GM12891 (cell line): Measurements from ENCODE around the gene OR2D3.

ENCODE experiments used
- POLR2A ChIP-seq: IDR thresholded peaks from 2 replicates; pipeline ENCODE4 v1.6.1; 2011; ENCODE audit warnings: low read depth, low read length, control low read depth
- POLR2AphosphoS5 ChIP-seq: IDR thresholded peaks from 2 replicates; pipeline ENCODE4 v1.6.1; 2011; ENCODE audit warnings: low read depth, low read length, control low read depth
- POU2F2 ChIP-seq: IDR thresholded peaks from 2 replicates; pipeline ENCODE4 v1.6.1; 2011; ENCODE audit warnings: low read depth, mild to moderate bottlenecking, control low read depth, low read length, moderate library complexity
- SPI1 ChIP-seq: IDR thresholded peaks from 2 replicates; pipeline ENCODE4 v1.6.1; 2011; ENCODE audit warnings: low read depth, low read length, control low read depth
- TAF1 ChIP-seq: IDR thresholded peaks from 2 replicates; pipeline ENCODE4 v1.6.1; 2011; ENCODE audit warnings: low read depth, low read length, control low read depth

GRCh38 chr11:6892400-6892799 lies 28.4 kb upstream of the OR2D3 start, which contains the start of gene OR2D2:
- no peak for TF ChIP-seq POU2F2
- no peak for TF ChIP-seq POLR2AphosphoS5
- no peak for TF ChIP-seq TAF1
- no peak for TF ChIP-seq POLR2A
- no peak for TF ChIP-seq SPI1
